ENCODE results near the gene FOXE1.

FOXE1 gene

GRCh38 chr9:97859346-97859745 is 6.3 kb downstream of the FOXE1 start:
- Histone ChIP-seq H4K20me1 (ENCODE audit: insufficient read depth, low read length) (no peaks in the 10 kb centered on the region), H3K27me3 (replicated peaks; ENCODE audit: insufficient read depth, low read length) (peaks cover 24% of the 10 kb centered on the region), H3K36me3 (replicated peaks; ENCODE audit: insufficient read depth, low read length) (no peaks in the 10 kb centered on the region), H3F3A (ENCODE audit: insufficient read depth, low read length) (no peaks in the 10 kb centered on the region), H3K9me3 (replicated peaks; ENCODE audit: insufficient read depth, low read length) (no peaks in the 10 kb centered on the region), H3K4me1 (ENCODE audit: low read length) (no peaks in the 10 kb centered on the region), H3K4me2 (ENCODE audit: low read depth, low read length) (no peak overlapping the region), H3K9me2 (replicated peaks; ENCODE audit: insufficient read depth, low read length) (no peaks in the 10 kb centered on the region), H3K27ac (ENCODE audit: low read length) (no peak overlapping the region), H2AFZ (ENCODE audit: low read length) (no peak overlapping the region), H3K79me2 (ENCODE audit: low read length) (no peaks in the 10 kb centered on the region), H3K4me3 (ENCODE audit: low read length) (no peak overlapping the region), H3K9ac (ENCODE audit: low read length) (no peak overlapping the region)
- TF ChIP-seq EZH2phosphoT487 (IDR thresholded peaks at IDR 0.05; ENCODE audit: low read length) (no peak), EZH2 (optimal IDR thresholded peaks at IDR 0.05; ENCODE audit: low read depth, low read length) (no peak)
- TF ChIP-seq, protein P1, sequence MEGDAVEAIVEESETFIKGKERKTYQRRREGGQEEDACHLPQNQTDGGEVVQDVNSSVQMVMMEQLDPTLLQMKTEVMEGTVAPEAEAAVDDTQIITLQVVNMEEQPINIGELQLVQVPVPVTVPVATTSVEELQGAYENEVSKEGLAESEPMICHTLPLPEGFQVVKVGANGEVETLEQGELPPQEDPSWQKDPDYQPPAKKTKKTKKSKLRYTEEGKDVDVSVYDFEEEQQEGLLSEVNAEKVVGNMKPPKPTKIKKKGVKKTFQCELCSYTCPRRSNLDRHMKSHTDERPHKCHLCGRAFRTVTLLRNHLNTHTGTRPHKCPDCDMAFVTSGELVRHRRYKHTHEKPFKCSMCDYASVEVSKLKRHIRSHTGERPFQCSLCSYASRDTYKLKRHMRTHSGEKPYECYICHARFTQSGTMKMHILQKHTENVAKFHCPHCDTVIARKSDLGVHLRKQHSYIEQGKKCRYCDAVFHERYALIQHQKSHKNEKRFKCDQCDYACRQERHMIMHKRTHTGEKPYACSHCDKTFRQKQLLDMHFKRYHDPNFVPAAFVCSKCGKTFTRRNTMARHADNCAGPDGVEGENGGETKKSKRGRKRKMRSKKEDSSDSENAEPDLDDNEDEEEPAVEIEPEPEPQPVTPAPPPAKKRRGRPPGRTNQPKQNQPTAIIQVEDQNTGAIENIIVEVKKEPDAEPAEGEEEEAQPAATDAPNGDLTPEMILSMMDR (IDR thresholded peaks at IDR 0.05; ENCODE audit: low read length): no peak
- DNase-seq: no peak

GRCh38 chr9:97860451-97861147 is 7.6 kb downstream of the FOXE1 start:
- no peak for DNase-seq
- no peaks in the 10 kb centered on the region for H3K9me2 ChIP-seq (replicated peaks; ENCODE audit: insufficient read depth, low read length)
- H4K20me1 ChIP-seq (ENCODE audit: insufficient read depth, low read length): no peaks in the 10 kb centered on the region
- H3K4me2 ChIP-seq (ENCODE audit: low read depth, low read length): no peak overlapping the region
- H3K4me1 ChIP-seq (ENCODE audit: low read length): no peaks in the 10 kb centered on the region
- TF ChIP-seq EZH2 (optimal IDR thresholded peaks at IDR 0.05; ENCODE audit: low read depth, low read length) (no peak), EZH2phosphoT487 (IDR thresholded peaks at IDR 0.05; ENCODE audit: low read length) (no peak)
- TF ChIP-seq, protein P1 (IDR thresholded peaks at IDR 0.05; ENCODE audit: low read length): no peak
- no peak overlapping the region for H3K27ac ChIP-seq (ENCODE audit: low read length)
- H3K36me3 ChIP-seq (replicated peaks; ENCODE audit: insufficient read depth, low read length): no peaks in the 10 kb centered on the region
- H3K27me3 ChIP-seq (replicated peaks; ENCODE audit: insufficient read depth, low read length): peaks cover 24% of the 10 kb centered on the region
- H2AFZ ChIP-seq (ENCODE audit: low read length): no peak overlapping the region
- H3K9ac ChIP-seq (ENCODE audit: low read length): no peak overlapping the region
- H3K4me3 ChIP-seq (ENCODE audit: low read length): no peak overlapping the region
- no peaks in the 10 kb centered on the region for H3F3A ChIP-seq (ENCODE audit: insufficient read depth, low read length)
- no peaks in the 10 kb centered on the region for H3K79me2 ChIP-seq (ENCODE audit: low read length)
- no peaks in the 10 kb centered on the region for H3K9me3 ChIP-seq (replicated peaks; ENCODE audit: insufficient read depth, low read length)

DNA sequence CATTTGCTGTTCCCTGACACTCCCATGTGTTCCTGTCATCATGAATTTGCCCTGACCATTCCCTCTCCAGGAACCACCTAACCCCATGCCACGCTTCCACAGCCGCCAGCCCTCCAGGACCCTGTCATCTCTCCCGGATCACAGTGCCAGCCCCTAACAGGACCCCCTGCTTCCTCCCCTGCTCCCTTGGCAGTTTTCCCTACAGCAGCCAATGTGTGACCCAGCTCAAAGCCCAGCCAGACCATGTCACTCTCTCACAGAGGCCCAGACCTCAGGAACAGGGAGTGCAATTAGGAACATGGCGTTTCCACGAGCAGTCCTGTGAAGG is 8.1 kb downstream of the FOXE1 start:
- no peak for DNase-seq
- Histone ChIP-seq H3K9me3 (replicated peaks; ENCODE audit: insufficient read depth, low read length) (no peaks in the 10 kb centered on the region), H3K36me3 (replicated peaks; ENCODE audit: insufficient read depth, low read length) (no peaks in the 10 kb centered on the region), H3K4me1 (ENCODE audit: low read length) (no peaks in the 10 kb centered on the region), H3K9ac (ENCODE audit: low read length) (no peak overlapping the region), H3K4me2 (ENCODE audit: low read depth, low read length) (no peak overlapping the region), H3K27ac (ENCODE audit: low read length) (no peak overlapping the region), H3K4me3 (ENCODE audit: low read length) (no peak overlapping the region), H3K27me3 (replicated peaks; ENCODE audit: insufficient read depth, low read length) (peaks cover 21% of the 10 kb centered on the region), H2AFZ (ENCODE audit: low read length) (no peak overlapping the region), H3K9me2 (replicated peaks; ENCODE audit: insufficient read depth, low read length) (no peaks in the 10 kb centered on the region), H4K20me1 (ENCODE audit: insufficient read depth, low read length) (no peaks in the 10 kb centered on the region), H3K79me2 (ENCODE audit: low read length) (no peaks in the 10 kb centered on the region), H3F3A (ENCODE audit: insufficient read depth, low read length) (no peaks in the 10 kb centered on the region)
- TF ChIP-seq, protein P1 (IDR thresholded peaks at IDR 0.05; ENCODE audit: low read length): no peak
- TF ChIP-seq EZH2 (optimal IDR thresholded peaks at IDR 0.05; ENCODE audit: low read depth, low read length) (no peak), EZH2phosphoT487 (IDR thresholded peaks at IDR 0.05; ENCODE audit: low read length) (no peak)

All from MM.1S (cell line).